Rectal smooth muscle tissue (tissue), 1 donor: ENCODE results near the gene L1CAM.
A peak's percentile ranks its signal among the peaks of the same experiment; 100 is the strongest.

Source experiments
- H3K27ac ChIP-seq: one replicate; pipeline ENCODE4 v1.7.0; 2013; ENCODE audit warnings: low read depth, low read length, inconsistent platforms
- H3K27me3 ChIP-seq: one replicate; pipeline ENCODE4 v1.7.0; 2013; ENCODE audit warnings: low read length; ENCODE audit not compliant: control insufficient read depth, insufficient read depth
- H3K36me3 ChIP-seq: one replicate; pipeline ENCODE4 v1.7.0; 2013; ENCODE audit warnings: low read length; ENCODE audit not compliant: control insufficient read depth, insufficient read depth
- H3K4me1 ChIP-seq: one replicate; pipeline ENCODE4 v1.7.0; 2013; ENCODE audit warnings: low read length; ENCODE audit not compliant: control insufficient read depth, insufficient read depth
- H3K4me3 ChIP-seq: one replicate; pipeline ENCODE4 v1.7.0; 2013; ENCODE audit warnings: low read length
- H3K9ac ChIP-seq: one replicate; pipeline ENCODE4 v1.7.0; 2013; ENCODE audit warnings: low read length

The L1CAM gene

GRCh38 chrX:153927922-153928760, 42.2 kb upstream of the L1CAM start:
- peaks cover 3% of the 10 kb centered on the region for H3K27me3 ChIP-seq
- H3K4me3 ChIP-seq: peak overlapping the region; percentile 83
- peak overlapping the region; percentile 82 for H3K9ac ChIP-seq
- H3K4me1 ChIP-seq: peaks cover 12% of the 10 kb centered on the region
- peaks cover 6% of the 10 kb centered on the region for H3K36me3 ChIP-seq
- H3K27ac ChIP-seq: peak overlapping the region; percentile 87

GRCh38 chrX:153927672-153927921, 41.6 kb upstream of the L1CAM start:
- Histone ChIP-seq H3K27me3 (peaks cover 4% of the 10 kb centered on the region), H3K4me3 (peak overlapping the region; percentile 83), H3K4me1 (peaks cover 12% of the 10 kb centered on the region), H3K9ac (peak overlapping the region; percentile 82), H3K27ac (peak overlapping the region; percentile 87), H3K36me3 (peaks cover 6% of the 10 kb centered on the region)

- peaks cover 6% of the 10 kb centered on the region for H3K36me3 ChIP-seq
- H3K9ac ChIP-seq: peak overlapping the region; percentile 82
- peak overlapping the region; percentile 87 for H3K27ac ChIP-seq
- peaks cover 4% of the 10 kb centered on the region for H3K27me3 ChIP-seq
- peaks cover 12% of the 10 kb centered on the region for H3K4me1 ChIP-seq
- H3K4me3 ChIP-seq: peak overlapping the region; percentile 83
Measured at GRCh38 chrX:153926858-153927671, 41.1 kb upstream of the L1CAM start.

GRCh38 chrX:153926552-153926857, 40.5 kb upstream of the L1CAM start:
- H3K9ac ChIP-seq: no peak overlapping the region
- H3K36me3 ChIP-seq: peaks cover 6% of the 10 kb centered on the region
- peak overlapping the region; percentile 83 for H3K4me3 ChIP-seq
- peaks cover 12% of the 10 kb centered on the region for H3K4me1 ChIP-seq
- peaks cover 4% of the 10 kb centered on the region for H3K27me3 ChIP-seq
- peak overlapping the region; percentile 87 for H3K27ac ChIP-seq

GRCh38 chrX:153925739-153926551, 40.0 kb upstream of the L1CAM start, which contains the start of gene ARHGAP4:
TSS of gene ARHGAP4 (minus strand) at chrX:153926264. CDS start at chrX:153926202, 62 bp downstream.
- peak within 1 kb of the TSS; percentile 87 for H3K27ac ChIP-seq
- peaks cover under 1% of the 10 kb centered on the region for H3K36me3 ChIP-seq
- no peak within 1 kb of the TSS for H3K9ac ChIP-seq
- H3K4me1 ChIP-seq: peaks cover 16% of the 10 kb centered on the region
- peaks cover 6% of the 10 kb centered on the region for H3K27me3 ChIP-seq
- peak within 1 kb of the TSS; percentile 83 for H3K4me3 ChIP-seq

GRCh38 chrX:153925387-153925738, 39.4 kb upstream of the L1CAM start:
- Histone ChIP-seq H3K9ac (no peak overlapping the region), H3K27ac (no peak overlapping the region), H3K4me1 (peaks cover 16% of the 10 kb centered on the region), H3K36me3 (no peaks in the 10 kb centered on the region), H3K27me3 (peaks cover 7% of the 10 kb centered on the region), H3K4me3 (peak overlapping the region; percentile 40)

GRCh38 chrX:153924149-153924861, 38.3 kb upstream of the L1CAM start:
- Histone ChIP-seq H3K9ac (no peak overlapping the region), H3K27ac (no peak overlapping the region), H3K4me1 (peaks cover 16% of the 10 kb centered on the region), H3K36me3 (no peaks in the 10 kb centered on the region), H3K27me3 (peaks cover 7% of the 10 kb centered on the region), H3K4me3 (peak overlapping the region; percentile 25)

DNA sequence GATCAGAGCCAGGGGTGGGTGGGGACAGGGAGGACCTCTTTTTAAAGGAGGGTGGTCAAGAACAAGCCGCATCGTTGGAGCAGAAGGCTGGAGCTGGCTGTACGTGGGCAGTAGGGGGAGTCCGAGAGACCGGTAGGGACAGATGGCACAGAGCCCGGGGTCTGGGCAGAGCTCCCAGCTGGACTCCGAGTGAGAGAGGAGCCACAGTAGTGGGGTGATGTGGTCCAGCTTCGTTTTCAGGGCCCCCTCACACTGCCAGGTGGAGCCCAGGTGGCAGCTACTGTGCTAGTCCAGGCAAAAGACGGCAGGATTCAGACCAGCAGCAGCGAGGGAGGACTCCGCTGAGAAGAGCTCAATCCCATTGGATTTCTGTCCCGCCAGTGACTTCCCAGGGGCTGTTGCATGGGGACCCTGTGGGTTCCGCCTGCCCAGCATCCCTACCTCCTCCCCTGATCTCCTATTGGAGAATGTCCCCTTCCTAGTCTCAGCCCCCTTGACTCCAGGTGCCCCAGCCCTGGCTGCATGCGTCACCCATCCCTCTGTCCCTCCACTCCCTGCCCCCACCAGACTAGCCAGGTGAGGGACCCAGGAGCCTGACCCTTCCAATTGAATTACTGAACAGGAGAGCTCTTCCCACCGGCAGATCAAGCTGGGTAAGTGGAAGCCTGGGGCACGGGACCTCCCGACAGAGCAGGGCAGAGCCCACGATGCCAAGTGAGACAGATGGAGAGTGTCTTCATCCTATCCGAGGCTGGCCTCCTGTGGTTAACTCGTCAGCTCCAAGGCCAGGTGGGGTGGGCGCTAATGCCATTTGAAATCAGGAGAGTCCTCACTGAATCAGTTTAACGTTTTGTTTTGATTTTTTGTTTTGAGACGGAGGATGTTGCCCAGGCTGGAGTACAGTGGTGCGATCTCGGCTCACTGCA, 37.2 kb upstream of the L1CAM start:
- H3K36me3 ChIP-seq: no peaks in the 10 kb centered on the region
- H3K4me1 ChIP-seq: peaks cover 16% of the 10 kb centered on the region
- no peak overlapping the region for H3K9ac ChIP-seq
- no peak overlapping the region for H3K27ac ChIP-seq
- H3K27me3 ChIP-seq: peaks cover 14% of the 10 kb centered on the region
- H3K4me3 ChIP-seq: no peak overlapping the region

- Histone ChIP-seq H3K36me3 (no peaks in the 10 kb centered on the region), H3K27me3 (peaks cover 14% of the 10 kb centered on the region), H3K9ac (no peak overlapping the region), H3K4me1 (peaks cover 6% of the 10 kb centered on the region), H3K4me3 (no peak overlapping the region), H3K27ac (no peak overlapping the region)
Measured at GRCh38 chrX:153921511-153922446, 35.8 kb upstream of the L1CAM start.

- Histone ChIP-seq H3K27ac (peak overlapping the region; percentile 40), H3K27me3 (peaks cover 14% of the 10 kb centered on the region), H3K4me1 (peaks cover 4% of the 10 kb centered on the region), H3K4me3 (no peak overlapping the region), H3K36me3 (no peaks in the 10 kb centered on the region), H3K9ac (no peak overlapping the region)
Measured at GRCh38 chrX:153921070-153921469, 35.1 kb upstream of the L1CAM start.
